H1 (cell line): ENCODE results near the gene ST3GAL3. TPM values are rescaled to one million over a fixed set of nuclear protein-coding genes. Genes with fewer than 3 reads are reported as not detected.

Experiments used
- CTCF ChIA-PET: fragments of 300-600 bp; sonication (Branson Sonifier 250); formaldehyde crosslinking; loops from one replicate; lab custom pipeline; 2021; ENCODE audit not compliant: partially characterized antibody; lab: Charles Lee
- POLR2A ChIA-PET: fragments of 300-600 bp; sonication (Branson Sonifier 250); formaldehyde crosslinking; loops from one replicate; lab custom pipeline; 2021; ENCODE audit warnings: inconsistent platforms; ENCODE audit not compliant: partially characterized antibody; lab: Charles Lee
- DNase-seq, 2 experiments: peaks; one replicate each; pipeline versions ENCODE4 v3.0.0 to v3.0.0-alpha.2; 2010 to 2022; ENCODE audit warnings: low spot score in 2 of 2, low read depth in 1 of 2, mixed read lengths in 1 of 2
- FAIRE-seq: peaks from 2 replicates; lab custom pipeline; 2011; peaks lifted over from hg19 to GRCh38; lab: Jason Lieb, UNC
- H2AFZ ChIP-seq: 2 replicates; pipeline ENCODE4 v1.8.1; 2012; ENCODE audit warnings: low read length, inconsistent platforms
- H2AK5ac ChIP-seq: 2 replicates; pipeline ENCODE4 v1.6.1; 2013; ENCODE audit warnings: low read depth, low read length
- H2BK120ac ChIP-seq: replicated peaks from 2 replicates; pipeline ENCODE3; 2013; ENCODE audit warnings: low read depth, low read length, inconsistent platforms
- H2BK12ac ChIP-seq: 2 replicates; pipeline ENCODE4 v1.6.1; 2013; ENCODE audit warnings: low read depth, low read length
- H2BK15ac ChIP-seq: 2 replicates; pipeline ENCODE4 v1.6.1; 2013; ENCODE audit warnings: low read length
- H2BK20ac ChIP-seq: 2 replicates; pipeline ENCODE4 v1.6.1; 2013; ENCODE audit warnings: low read length
- H2BK5ac ChIP-seq: 2 replicates; pipeline ENCODE4 v1.6.1; 2013; ENCODE audit warnings: low read depth, low read length
- H3K14ac ChIP-seq: 2 replicates; pipeline ENCODE4 v1.6.1; 2013; ENCODE audit warnings: inconsistent platforms; ENCODE audit not compliant: insufficient read length
- H3K18ac ChIP-seq: 2 replicates; pipeline ENCODE4 v1.6.1; 2013; ENCODE audit warnings: low read length; ENCODE audit errors: extremely low read depth
- H3K23ac ChIP-seq: 2 replicates; pipeline ENCODE4 v1.6.1; 2013; ENCODE audit warnings: inconsistent platforms; ENCODE audit not compliant: insufficient read length
- H3K23me2 ChIP-seq: 2 replicates; pipeline ENCODE4 v1.6.1; 2013; ENCODE audit warnings: low read depth, low read length
- H3K27ac ChIP-seq: 2 replicates; pipeline ENCODE4 v1.6.1; 2011; ENCODE audit warnings: low read depth, low read length, inconsistent platforms
- H3K27me3 ChIP-seq, 4 experiments: replicated peaks in 1 of 4; 1 replicate in 1 of 4; 2 replicates in 3 of 4; pipeline versions ENCODE4 v1.6.1 to v1.8.1; 2011 to 2013; ENCODE audit warnings: low read length in 3 of 4, mild to moderate bottlenecking in 3 of 4, inconsistent platforms in 2 of 4, mixed read lengths in 2 of 4, moderate library complexity in 1 of 4; ENCODE audit not compliant: control insufficient read depth in 3 of 4, insufficient read depth in 3 of 4; ENCODE audit errors: extremely low read depth in 1 of 4
- H3K36me3 ChIP-seq, 4 experiments: 2 replicates each; pipeline versions ENCODE4 v1.6.1 to v1.8.1; 2011 to 2013; ENCODE audit warnings: mild to moderate bottlenecking in 4 of 4, low read length in 3 of 4, moderate library complexity in 2 of 4, control low read depth in 1 of 4, inconsistent platforms in 1 of 4; ENCODE audit not compliant: insufficient read depth in 4 of 4, control insufficient read depth in 2 of 4
- H3K4ac ChIP-seq: replicated peaks from 2 replicates; pipeline ENCODE3; 2013; ENCODE audit warnings: low read length, low read depth, mixed read lengths, inconsistent platforms; ENCODE audit not compliant: insufficient read length
- H3K4me1 ChIP-seq, 4 experiments: replicated peaks in 1 of 4; 1 replicate in 1 of 4; 2 replicates in 3 of 4; pipeline versions ENCODE4 v1.6.1 to v1.8.1; 2011 to 2013; ENCODE audit warnings: low read length in 3 of 4, inconsistent platforms in 2 of 4, mixed read lengths in 1 of 4; ENCODE audit not compliant: insufficient read depth in 4 of 4, control insufficient read depth in 3 of 4
- H3K4me2 ChIP-seq, 2 experiments: 2 replicates each; pipeline versions ENCODE4 v1.6.1 to v1.8.1; 2011 to 2013; ENCODE audit warnings: low read depth in 2 of 2, low read length in 2 of 2, control low read depth in 1 of 2, inconsistent platforms in 1 of 2, mild to moderate bottlenecking in 1 of 2; ENCODE audit not compliant: insufficient read depth in 1 of 2
- H3K4me3 ChIP-seq, 4 experiments: fragments of 200-600, 300-600 bp in 1 of 4; sonication (generic), shearing (Covaris generic), sonication (Bioruptor Twin) in 1 of 4; 2 replicates each; pipeline versions ENCODE4 v1.5.1 to v1.8.1; 2011 to 2016; ENCODE audit warnings: low read length in 4 of 4, low read depth in 3 of 4, control low read depth in 2 of 4, inconsistent platforms in 2 of 4, mild to moderate bottlenecking in 2 of 4, mixed read lengths in 1 of 4, moderate library complexity in 1 of 4; ENCODE audit not compliant: insufficient read depth in 2 of 4; ENCODE audit errors: extremely low read depth in 1 of 4
- H3K56ac ChIP-seq: replicated peaks from 2 replicates; pipeline ENCODE3; 2013; ENCODE audit warnings: low read depth, mild to moderate bottlenecking, mixed read lengths, low read length, inconsistent platforms; ENCODE audit not compliant: insufficient read length
- H3K79me1 ChIP-seq: 2 replicates; pipeline ENCODE4 v1.6.1; 2013; ENCODE audit warnings: low read depth, low read length, control low read depth
- H3K79me2 ChIP-seq, 2 experiments: 2 replicates each; pipeline versions ENCODE4 v1.6.1 to v1.8.1; 2012 to 2013; ENCODE audit warnings: low read length in 2 of 2, mild to moderate bottlenecking in 2 of 2, inconsistent platforms in 1 of 2; ENCODE audit not compliant: insufficient read depth in 2 of 2, control insufficient read depth in 1 of 2
- H3K9ac ChIP-seq, 4 experiments: replicated peaks in 1 of 4; 1 replicate in 1 of 4; 2 replicates in 3 of 4; pipeline versions ENCODE4 v1.6.1 to v1.8.1; 2011 to 2013; ENCODE audit warnings: low read depth in 3 of 4, low read length in 3 of 4, control low read depth in 2 of 4, mild to moderate bottlenecking in 2 of 4, moderate library complexity in 2 of 4, inconsistent platforms in 1 of 4; ENCODE audit errors: extremely low read depth in 1 of 4
- H3K9me3 ChIP-seq, 2 experiments: 2 replicates each; pipeline versions ENCODE4 v1.6.1 to v1.8.1; 2012 to 2013; ENCODE audit warnings: mild to moderate bottlenecking in 2 of 2, moderate library complexity in 2 of 2, control low read depth in 1 of 2, inconsistent platforms in 1 of 2, low read depth in 1 of 2, low read length in 1 of 2, mixed read lengths in 1 of 2; ENCODE audit not compliant: insufficient read depth in 2 of 2
- H4K20me1 ChIP-seq, 2 experiments: replicated peaks in 1 of 2; 2 replicates each; pipeline versions ENCODE3 to v1.8.1; 2011 to 2013; ENCODE audit warnings: inconsistent platforms in 2 of 2, low read length in 2 of 2, mild to moderate bottlenecking in 1 of 2; ENCODE audit not compliant: insufficient read depth in 2 of 2, control insufficient read depth in 1 of 2
- H4K5ac ChIP-seq: 2 replicates; pipeline ENCODE4 v1.6.1; 2013; ENCODE audit warnings: low read length, low read depth, mixed read lengths, inconsistent platforms; ENCODE audit not compliant: insufficient read length
- H4K8ac ChIP-seq: 2 replicates; pipeline ENCODE4 v1.8.0; 2013; ENCODE audit warnings: mild to moderate bottlenecking, moderate library complexity, low read length, inconsistent platforms; ENCODE audit not compliant: insufficient read depth; ENCODE audit errors: extremely low read depth
- H4K91ac ChIP-seq: replicated peaks from 2 replicates; pipeline ENCODE3; 2013; ENCODE audit warnings: low read length, mixed read lengths, inconsistent platforms; ENCODE audit not compliant: insufficient read length
- CHD1 ChIP-seq: IDR thresholded peaks from 2 replicates; pipeline ENCODE4 v1.6.1; 2012; ENCODE audit warnings: low read depth, low read length, improper control_type of control experiment
- EZH2 ChIP-seq: fragments of 200-600 bp; sonication (generic); IDR thresholded peaks from 2 replicates; pipeline ENCODE4 v1.7.1; 2012; ENCODE audit warnings: low read depth, mild to moderate bottlenecking, moderate library complexity, low read length, inconsistent platforms; ENCODE audit not compliant: severe bottlenecking
- HDAC6 ChIP-seq: IDR thresholded peaks from one replicate; pipeline ENCODE4 v1.7.1; 2012; ENCODE audit warnings: low read depth, mild to moderate bottlenecking, inconsistent platforms, low read length, moderate library complexity
- KDM5A ChIP-seq: fragments of 200-600 bp; IDR thresholded peaks from 2 replicates; pipeline ENCODE4 v1.7.1; 2012; ENCODE audit warnings: mild to moderate bottlenecking, low read length, inconsistent platforms, mixed read lengths
- POLR2AphosphoS5 ChIP-seq: IDR thresholded peaks from 2 replicates; pipeline ENCODE4 v1.6.1; 2011; ENCODE audit warnings: low read depth, low read length
- POU5F1 ChIP-seq: IDR thresholded peaks from 2 replicates; pipeline ENCODE4 v1.6.1; 2011; ENCODE audit warnings: low read depth, mild to moderate bottlenecking, low read length, moderate library complexity
- SAP30 ChIP-seq: fragments of 300-600 bp; sonication (generic); IDR thresholded peaks from 2 replicates; pipeline ENCODE4 v1.7.1; 2012; ENCODE audit warnings: low read length, moderate library complexity, mild to moderate bottlenecking, inconsistent platforms; ENCODE audit not compliant: insufficient read depth, insufficient replicate concordance
- SIRT6 ChIP-seq: IDR thresholded peaks from one replicate; pipeline ENCODE4 v1.7.1; 2012; ENCODE audit warnings: low read length, inconsistent platforms
- SIX5 ChIP-seq: IDR thresholded peaks from 2 replicates; pipeline ENCODE4 v1.6.1; 2011; ENCODE audit warnings: mild to moderate bottlenecking, low read depth, low read length
- SP1 ChIP-seq: IDR thresholded peaks from 2 replicates; pipeline ENCODE4 v1.6.1; 2011; ENCODE audit warnings: low read depth, low read length
- SP4 ChIP-seq: IDR thresholded peaks from 2 replicates; pipeline ENCODE4 v1.6.1; 2012; ENCODE audit warnings: low read length, inconsistent platforms
- SUZ12 ChIP-seq: fragments of 200-600 bp; sonication (generic); IDR thresholded peaks from 2 replicates; pipeline ENCODE4 v1.6.1; 2012; ENCODE audit warnings: mild to moderate bottlenecking, inconsistent platforms, low read length, moderate library complexity, mixed read lengths
- TCF12 ChIP-seq: IDR thresholded peaks from 2 replicates; pipeline ENCODE4 v1.6.1; 2011; ENCODE audit warnings: low read depth, mild to moderate bottlenecking, low read length
- WGBS, 2 experiments: shearing (Covaris generic) in 1 of 2; methylation state at CpG; one replicate each; pipeline versions ENCODE4 v1.1.6 to v1.1.7; 2013 to 2015; ENCODE audit warnings: low lambda C conversion rate in 2 of 2, mixed read lengths in 2 of 2, inconsistent platforms in 1 of 2, low coverage in 1 of 2, missing lambda C conversion rate in 1 of 2; ENCODE audit not compliant: insufficient replicate concordance in 2 of 2, insufficient coverage in 1 of 2, insufficient read length in 1 of 2; ENCODE audit errors: extremely low coverage in 1 of 2, missing lambda C conversion rate in 1 of 2; 5-methylcytosine and 5-hydroxymethylcytosine counted together
- polyA plus RNA-seq, 7 experiments: library from polyadenylated mRNA; depleted of rRNA in 3 of 7; stranded (reverse) in 5 of 7; unstranded in 2 of 7; fragments of >200 nt in 5 of 7; fragments of 200-250 nt in 2 of 7; gene quantifications; 1 replicate in 5 of 7; 2 replicates in 1 of 7; 4 replicates in 1 of 7; pipeline versions ENCODE4 v1.2.1 to v1.2.3, GENCODE V29; 2011 to 2013; ENCODE audit warnings: missing spikeins in 2 of 7, mixed read lengths in 2 of 7
- total RNA-seq: library from RNA; stranded (reverse); fragmentation: NEBNext Ultra II Directional; extraction: Animal tissue kit (Norgen Biotek cat#: 25700); gene quantifications from 2 replicates; pipeline ENCODE4 v1.2.1, GENCODE V29; 2021
- TF ChIP-seq, protein P1 (sequence below): IDR thresholded peaks from 2 replicates; pipeline ENCODE4 v1.6.1; 2012; ENCODE audit warnings: inconsistent platforms

Gene ST3GAL3
- total and polyA plus RNA-seq, 2 of the 8 experiments (the other 6 are each of a cell fraction or from before 2014, with no cell fraction given): 6.8 to 7.0 TPM

DNA sequence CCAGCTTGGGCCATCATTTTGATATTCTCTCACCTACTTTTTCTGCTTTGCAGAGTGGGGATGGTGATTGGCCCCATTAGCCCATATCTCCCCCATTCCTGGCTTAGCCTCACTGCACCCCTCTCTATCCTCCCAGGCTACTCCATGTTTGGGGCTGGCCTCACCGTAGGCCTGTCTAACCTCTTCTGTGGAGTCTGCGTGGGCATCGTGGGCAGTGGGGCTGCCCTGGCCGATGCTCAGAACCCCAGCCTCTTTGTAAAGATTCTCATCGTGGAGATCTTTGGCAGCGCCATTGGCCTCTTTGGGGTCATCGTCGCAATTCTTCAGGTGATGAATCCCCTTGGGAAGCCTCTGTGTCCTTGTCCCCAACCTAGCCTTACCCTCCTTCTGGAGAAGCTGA, 269.6 kb downstream of the ST3GAL3 start:
- no peak for FAIRE-seq
- H2AK5ac ChIP-seq: no peak overlapping the region
- H3K79me2 ChIP-seq: peaks cover 0 to 24% of the 10 kb centered on the region in 2 experiments; a peak in 2 of 4 replicates

More for the DNA sequence above, 269.6 kb downstream of the ST3GAL3 start:
- H3K9me3 ChIP-seq: no peaks in the 10 kb centered on the region
- POLR2A ChIA-PET: interaction anchor here (1.0 to 12.9 kb wide), 4 partner anchors 13 to 54 kb away, joined by 3 to 189 read pairs (median 8); partner anchors contain the start of genes CCDC24 and SLC6A9
- no peak overlapping the region for H3K14ac ChIP-seq
- H2BK120ac ChIP-seq: no peak overlapping the region
- no peak overlapping the region for H2BK20ac ChIP-seq
- 91% methylated on average over 8 of the region's 8 CpGs; no CpG with 5 or more reads in 1 of the 2 experiments for WGBS, 2 experiments
- H3K4me3 ChIP-seq: no peak overlapping the region
- peaks cover 27% of the 10 kb centered on the region for H3K23me2 ChIP-seq
- H3K79me1 ChIP-seq: peaks cover 22% of the 10 kb centered on the region
- H4K5ac ChIP-seq: no peak overlapping the region
- H2AFZ ChIP-seq: no peak overlapping the region
- H2BK5ac ChIP-seq: no peak overlapping the region
- no peak overlapping the region for H3K9ac ChIP-seq
- no peak for DNase-seq
- no peak overlapping the region for H4K91ac ChIP-seq
- no peak overlapping the region for H3K23ac ChIP-seq
- no peak overlapping the region for H2BK12ac ChIP-seq
- no peak overlapping the region for H3K4ac ChIP-seq
- H3K36me3 ChIP-seq: peaks cover 2 to 35% (median 18%) of the 10 kb centered on the region in 4 experiments; a peak in 7 of 8 replicates
- peaks cover 4 to 22% (median 16%) of the 10 kb centered on the region in 4 experiments for H3K4me1 ChIP-seq
- H4K20me1 ChIP-seq: peaks cover 2 to 24% of the 10 kb centered on the region in 2 experiments
- H2BK15ac ChIP-seq: no peak overlapping the region
- CTCF ChIA-PET: interaction anchor here (0.6 to 5.0 kb wide), 8 partner anchors 12 to 216 kb away, joined by 3 to 34 read pairs (median 4); partner anchors contain the start of genes CCDC24 and IPO13
- no peak overlapping the region for H3K27ac ChIP-seq
- no peak for TF ChIP-seq SIX5
- no peak for TF ChIP-seq SP4
- no peak for TF ChIP-seq SAP30
- no peak for TF ChIP-seq HDAC6
- no peak for TF ChIP-seq SIRT6
- no peak for TF ChIP-seq EZH2
- TF ChIP-seq SUZ12: no peak
- TF ChIP-seq CHD1: no peak
- TF ChIP-seq POLR2AphosphoS5: no peak
- TF ChIP-seq TCF12: no peak
- no peak for TF ChIP-seq SP1
- no peak for TF ChIP-seq KDM5A
- TF ChIP-seq POU5F1: no peak
- TF ChIP-seq, protein P1, sequence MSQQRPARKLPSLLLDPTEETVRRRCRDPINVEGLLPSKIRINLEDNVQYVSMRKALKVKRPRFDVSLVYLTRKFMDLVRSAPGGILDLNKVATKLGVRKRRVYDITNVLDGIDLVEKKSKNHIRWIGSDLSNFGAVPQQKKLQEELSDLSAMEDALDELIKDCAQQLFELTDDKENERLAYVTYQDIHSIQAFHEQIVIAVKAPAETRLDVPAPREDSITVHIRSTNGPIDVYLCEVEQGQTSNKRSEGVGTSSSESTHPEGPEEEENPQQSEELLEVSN: no peak
- TF ChIP-seq, all 59 proteins: peak for 0
- Histone ChIP-seq H4K8ac (no peak overlapping the region), H3K18ac (no peak overlapping the region), H3K27me3 (no peaks in the 10 kb centered on the region), H3K4me2 (no peak overlapping the region), H3K56ac (no peak overlapping the region)
